GM12875 (cell line): Measurements from ENCODE around the gene CLIC1.

Experiments used
- H3K4me3 ChIP-seq: one replicate; pipeline ENCODE4 v1.5.1; 2011; ENCODE audit warnings: low read depth, low read length, control low read depth
- CTCF ChIP-seq: IDR thresholded peaks from 2 replicates; pipeline ENCODE4 v1.5.1; 2011; ENCODE audit warnings: low read depth, mild to moderate bottlenecking, control low read depth, inconsistent platforms, low read length, moderate library complexity, borderline replicate concordance; ENCODE audit not compliant: insufficient read depth

Gene CLIC1

DNA sequence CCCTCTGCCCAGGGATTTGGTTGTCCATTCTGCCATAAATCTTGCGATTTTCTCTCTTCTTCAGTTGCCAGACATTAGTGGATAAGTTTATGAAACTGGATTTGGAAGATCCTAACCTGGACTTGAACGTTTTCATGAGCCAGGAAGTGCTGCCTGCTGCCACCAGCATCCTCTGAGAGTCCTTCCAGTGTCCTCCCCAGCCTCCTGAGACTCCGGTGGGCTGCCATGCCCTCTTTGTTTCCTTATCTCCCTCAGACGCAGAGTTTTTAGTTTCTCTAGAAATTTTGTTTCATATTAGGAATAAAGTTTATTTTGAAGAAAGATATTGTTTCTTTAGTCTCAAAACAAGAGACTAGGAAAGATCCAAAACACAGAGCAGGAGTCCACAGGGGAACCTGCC, 26.0 kb upstream of the CLIC1 start, which contains the start of gene SAPCD1:
SAPCD1 (plus strand) TSS at position 301 of the 400 bp plus-strand sequence. CDS start 399 bp downstream, outside the sequence.
- no peak within 1 kb of the TSS for H3K4me3 ChIP-seq
- no peak for TF ChIP-seq CTCF

- TF ChIP-seq CTCF, result no peak
- H3K4me3 ChIP-seq, result no peak overlapping the region
Observed at GRCh38 chr6:31761343-31761742, 25.0 kb upstream of the CLIC1 start.

GRCh38 chr6:31760790-31761189, 24.5 kb upstream of the CLIC1 start:
- no peak for TF ChIP-seq CTCF
- H3K4me3 ChIP-seq, result no peak overlapping the region

DNA sequence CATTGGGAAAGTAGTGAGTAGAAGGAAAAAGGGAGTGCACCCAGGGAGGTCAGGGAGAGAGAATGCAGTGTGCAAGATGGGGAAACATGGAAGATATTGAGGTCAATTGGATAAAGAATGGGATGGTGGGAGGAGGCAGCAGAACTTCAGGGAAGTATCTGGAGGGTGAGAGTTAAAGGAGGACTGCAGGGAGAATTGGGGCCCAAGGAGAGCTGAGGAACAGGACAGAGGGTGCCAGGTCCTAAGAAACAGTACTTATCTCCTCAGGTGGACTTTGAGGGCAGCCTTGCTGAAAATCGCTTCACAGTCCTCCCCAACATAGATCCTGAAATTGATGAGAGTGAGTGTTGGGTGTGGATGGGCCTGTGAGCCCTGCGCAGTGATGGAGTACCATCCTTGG, 22.0 kb upstream of the CLIC1 start:
- TF ChIP-seq CTCF, result no peak
- H3K4me3 ChIP-seq, result no peak overlapping the region

DNA sequence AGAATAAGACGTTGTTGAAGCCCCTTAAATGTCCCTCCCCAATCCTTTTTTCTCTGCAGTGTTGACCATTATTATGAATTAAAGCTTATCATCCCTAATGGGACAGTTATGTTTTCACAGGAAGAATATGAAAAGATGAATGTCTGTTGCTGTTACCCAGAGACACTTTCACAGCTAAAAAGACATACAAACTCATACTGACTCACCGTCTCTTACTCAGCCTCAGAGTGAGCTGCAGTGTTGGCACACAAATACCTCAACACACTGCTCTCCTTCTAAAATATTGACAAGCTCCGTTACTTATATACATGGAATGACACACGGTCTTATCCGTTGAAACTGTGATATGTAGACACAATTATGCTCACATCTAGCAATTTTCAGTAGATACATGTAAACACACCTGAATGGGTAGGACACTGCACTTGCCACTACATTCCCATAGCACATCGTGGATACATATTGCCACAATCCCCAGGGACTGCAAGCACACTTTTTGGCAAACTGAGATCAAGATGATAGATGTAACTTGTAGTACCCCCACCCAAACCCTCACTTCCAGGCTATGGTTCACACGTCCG, 16.5 kb upstream of the CLIC1 start:
- TF ChIP-seq CTCF, result no peak

GRCh38 chr6:31750411-31751022, 14.2 kb upstream of the CLIC1 start:
- no peak for TF ChIP-seq CTCF
- no peak overlapping the region for H3K4me3 ChIP-seq

More for the DNA sequence above, 16.5 kb upstream of the CLIC1 start:
- no peak overlapping the region for H3K4me3 ChIP-seq
